Cardiac fibroblast (primary cell): ENCODE data around the gene GSTT4.
"Not testable (repeated sequence)": the region's sequence is repeated elsewhere in the genome, so short reads cannot be mapped to it uniquely, and the experiment has no call there.

Experiments used
- DNase-seq, 2 donors: peaks; one replicate each; pipeline versions ENCODE4 v3.0.0 to v3.0.0-alpha.2; 2010; ENCODE audit warnings: low read depth in 2 of 2
- H3K4me3 ChIP-seq, 2 donors: replicated peaks in 1 of 2; 1 replicate in 1 of 2; 2 replicates in 1 of 2; pipeline ENCODE4 v1.5.1; 2011; ENCODE audit warnings: low read depth in 2 of 2, low read length in 2 of 2, mild to moderate bottlenecking in 2 of 2, moderate library complexity in 1 of 2
- CTCF ChIP-seq: IDR thresholded peaks from one replicate; pipeline ENCODE4 v1.5.1; 2011; ENCODE audit warnings: low read depth, mild to moderate bottlenecking, low read length, inconsistent platforms

Gene GSTT4

GRCh38 chr22:24046024-24046423, 40.8 kb upstream of the GSTT4 start:
- DNase-seq, result no peak
- H3K4me3 ChIP-seq, result no peak overlapping the region
- no peak for TF ChIP-seq CTCF

GRCh38 chr22:24043958-24044357, 38.7 kb upstream of the GSTT4 start:
- no peak overlapping the region for H3K4me3 ChIP-seq
- no peak for TF ChIP-seq CTCF
- DNase-seq, result no peak

GRCh38 chr22:24043465-24043864, 38.2 kb upstream of the GSTT4 start:
- not testable (repeated sequence) for H3K4me3 ChIP-seq
- peak in 1 of 2 donors; percentile 37 for DNase-seq

- H3K4me3 ChIP-seq, result no peak overlapping the region
- TF ChIP-seq CTCF, result no peak
- no peak for DNase-seq
Measured at GRCh38 chr22:24040946-24041345, 35.7 kb upstream of the GSTT4 start.

- DNase-seq, result no peak
- H3K4me3 ChIP-seq, result no peak overlapping the region
- no peak for TF ChIP-seq CTCF
Measured at GRCh38 chr22:24039046-24039445, 33.8 kb upstream of the GSTT4 start.

GRCh38 chr22:24037851-24038765, 32.9 kb upstream of the GSTT4 start:
- no peak for DNase-seq
- TF ChIP-seq CTCF, result no peak
- H3K4me3 ChIP-seq, result no peak overlapping the region

- no peak overlapping the region for H3K4me3 ChIP-seq
- no peak for DNase-seq
- no peak for TF ChIP-seq CTCF
Measured at GRCh38 chr22:24035296-24035695, 30.0 kb upstream of the GSTT4 start.
